CD14-positive monocyte (primary cell): Measurements from ENCODE around the gene GRAMD2B. TPM values are rescaled to one million over a fixed set of nuclear protein-coding genes. Genes with fewer than 3 reads are reported as not detected.
"Not testable (repeated sequence)": the region's sequence is repeated elsewhere in the genome, so short reads cannot be mapped to it uniquely, and the experiment has no call there.

Experiments
- DNase-seq, 3 donors: peaks; one replicate each; pipeline ENCODE4 v3.0.0-alpha.2; 2011 to 2022
- H2AFZ ChIP-seq: 2 replicates; pipeline ENCODE4 v1.6.0; 2012; ENCODE audit warnings: mild to moderate bottlenecking, low read depth, low read length, inconsistent platforms; ENCODE audit not compliant: insufficient read depth, poor library complexity, severe bottlenecking
- H3K27ac ChIP-seq, 2 donors: 1 replicate in 1 of 2; 2 replicates in 1 of 2; pipeline ENCODE4 v1.5.1; 2012 to 2013; ENCODE audit warnings: low read length in 2 of 2, control low read depth in 1 of 2, inconsistent platforms in 1 of 2, low read depth in 1 of 2, mild to moderate bottlenecking in 1 of 2
- H3K27me3 ChIP-seq, 2 donors: one replicate each; pipeline versions ENCODE4 v1.6.0 to v1.6.1; 2011 to 2013; ENCODE audit warnings: low read length in 2 of 2; ENCODE audit not compliant: control insufficient read depth in 2 of 2, insufficient read depth in 2 of 2
- H3K36me3 ChIP-seq, 2 donors: replicated peaks in 1 of 2; 1 replicate in 1 of 2; 2 replicates in 1 of 2; pipeline versions ENCODE4 v1.5.1 to v1.6.1; 2012 to 2013; ENCODE audit warnings: low read length in 2 of 2, control low read depth in 1 of 2, inconsistent platforms in 1 of 2, mild to moderate bottlenecking in 1 of 2; ENCODE audit not compliant: insufficient read depth in 2 of 2, control insufficient read depth in 1 of 2
- H3K4me1 ChIP-seq, 2 donors: 1 replicate in 1 of 2; 2 replicates in 1 of 2; pipeline versions ENCODE4 v1.5.1 to v1.6.1; 2012 to 2013; ENCODE audit warnings: low read length in 2 of 2, control low read depth in 1 of 2, inconsistent platforms in 1 of 2, mild to moderate bottlenecking in 1 of 2, moderate library complexity in 1 of 2; ENCODE audit not compliant: insufficient read depth in 2 of 2, control insufficient read depth in 1 of 2
- H3K4me2 ChIP-seq: replicated peaks from 2 replicates; pipeline ENCODE3; 2012; ENCODE audit warnings: low read length, moderate library complexity, mild to moderate bottlenecking; ENCODE audit not compliant: poor library complexity, severe bottlenecking; ENCODE audit errors: extremely low read depth
- H3K4me3 ChIP-seq, 3 experiments: fragments of 200-600 bp in 1 of 3; sonication (generic) in 1 of 3; replicated peaks in 1 of 3; 1 replicate in 2 of 3; 2 replicates in 1 of 3; pipeline ENCODE4 v1.5.1; 2011 to 2013; ENCODE audit warnings: low read length in 3 of 3, mild to moderate bottlenecking in 3 of 3, control low read depth in 2 of 3, low read depth in 2 of 3, inconsistent platforms in 1 of 3, moderate library complexity in 1 of 3
- H3K79me2 ChIP-seq: 2 replicates; pipeline ENCODE4 v1.6.0; 2012; ENCODE audit warnings: mild to moderate bottlenecking, control low read depth, inconsistent platforms, low read length, moderate library complexity; ENCODE audit not compliant: insufficient read depth
- H3K9ac ChIP-seq: 2 replicates; pipeline ENCODE4 v1.6.0; 2017; ENCODE audit warnings: low read length, mild to moderate bottlenecking; ENCODE audit not compliant: insufficient read depth, poor library complexity, severe bottlenecking
- H3K9me3 ChIP-seq, 2 donors: replicated peaks in 1 of 2; 1 replicate in 1 of 2; 2 replicates in 1 of 2; pipeline versions ENCODE4 v1.5.1 to v1.6.1; 2012 to 2013; ENCODE audit warnings: low read length in 2 of 2, control low read depth in 1 of 2; ENCODE audit not compliant: control insufficient read depth in 1 of 2, insufficient read depth in 1 of 2
- H4K20me1 ChIP-seq: 2 replicates; pipeline ENCODE4 v1.6.0; 2012; ENCODE audit warnings: mild to moderate bottlenecking, low read length, control low read depth, moderate library complexity; ENCODE audit not compliant: insufficient read depth
- H3K27ac Mint-ChIP-seq, 7 donors: one replicate each; pipeline ENCODE4 v1.8.0; 2020; ENCODE audit warnings: mild to moderate bottlenecking in 7 of 7, mixed read lengths in 7 of 7, moderate library complexity in 6 of 7, inconsistent platforms in 2 of 7
- H3K27me3 Mint-ChIP-seq, 3 donors: one replicate each; pipeline ENCODE4 v1.8.0; 2021 to 2022; ENCODE audit warnings: low read depth in 3 of 3, mild to moderate bottlenecking in 3 of 3, mixed read lengths in 3 of 3, moderate library complexity in 3 of 3, inconsistent platforms in 1 of 3
- H3K36me3 Mint-ChIP-seq, 2 donors: one replicate each; pipeline ENCODE4 v1.8.0; 2020; ENCODE audit warnings: mixed read lengths in 2 of 2, inconsistent platforms in 1 of 2, mild to moderate bottlenecking in 1 of 2
- H3K4me1 Mint-ChIP-seq: one replicate; pipeline ENCODE4 v1.8.0; 2020; ENCODE audit warnings: mild to moderate bottlenecking, mixed read lengths
- H3K4me3 Mint-ChIP-seq, 2 donors: one replicate each; pipeline ENCODE4 v1.8.0; 2020; ENCODE audit warnings: mild to moderate bottlenecking in 2 of 2, mixed read lengths in 2 of 2, moderate library complexity in 1 of 2
- H3K9me3 Mint-ChIP-seq, 7 donors: one replicate each; pipeline ENCODE4 v1.8.0; 2020 to 2022; ENCODE audit warnings: mixed read lengths in 7 of 7, mild to moderate bottlenecking in 6 of 7, moderate library complexity in 6 of 7, inconsistent platforms in 2 of 7
- CTCF ChIP-seq: fragments of 200-600 bp; IDR thresholded peaks from one replicate; pipeline ENCODE4 v1.8.0; 2022; ENCODE audit warnings: antibody characterized with exemption, mild to moderate bottlenecking
- WGBS: methylation state at CpG from one replicate; pipeline ENCODE4 v1.1.5; 2013; ENCODE audit warnings: missing lambda C conversion rate; ENCODE audit not compliant: insufficient coverage; 5-methylcytosine and 5-hydroxymethylcytosine counted together
- intact Hi-C, 2 donors: fragments of 100-400 bp; cut with micrococcal nuclease; formaldehyde crosslinking; loops; one replicate each; pipeline versions ENCODE4 v1.15.0 to v1.15.1; 2023
- polyA plus RNA-seq, 3 donors: library from polyadenylated mRNA; depleted of rRNA in 1 of 3; unstranded in 2 of 3; stranded (reverse) in 1 of 3; fragments of 300-500 nt in 2 of 3; fragments of >200 nt in 1 of 3; fragmentation: Illumina TruSeq in 2 of 3; gene quantifications; 1 replicate in 2 of 3; 2 replicates in 1 of 3; pipeline ENCODE4 v1.2.3, GENCODE V29; 2012 to 2021

The GRAMD2B gene
- polyA plus RNA-seq, 3 donors = 0.79 to 1.2 (median 1.1) TPM

DNA sequence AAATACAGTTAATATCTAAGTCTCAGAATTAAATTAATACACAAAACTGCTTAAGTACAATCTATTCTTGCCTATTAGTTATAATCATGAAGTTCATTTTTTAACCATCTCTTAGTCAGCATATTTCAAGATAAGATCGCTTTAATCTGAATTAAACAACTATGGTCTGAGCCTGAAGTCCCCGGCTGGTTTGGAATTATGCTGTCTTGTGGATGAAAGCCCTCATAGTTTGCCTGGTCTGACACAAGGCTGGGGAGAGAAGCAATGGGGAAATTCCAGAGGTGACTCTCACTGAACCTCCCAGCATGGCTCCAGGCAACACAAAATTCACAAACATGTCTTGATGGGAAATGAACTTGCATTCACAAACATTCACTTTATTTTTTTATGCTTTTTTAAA is 28.0 kb upstream of the GRAMD2B start:
- DNase-seq = no peak
- Histone ChIP-seq H3K27me3 (no peaks in the 10 kb centered on the region), H3K4me2 (no peak overlapping the region), H2AFZ (no peak overlapping the region), H4K20me1 (no peaks in the 10 kb centered on the region), H3K4me3 (no peak overlapping the region), H3K4me1 (no peaks in the 10 kb centered on the region), H3K9ac (no peak overlapping the region), H3K27ac (no peak overlapping the region), H3K36me3 (no peaks in the 10 kb centered on the region), H3K9me3 (peaks cover 0 to 9% of the 10 kb centered on the region in 2 donors), H3K79me2 (no peaks in the 10 kb centered on the region)
- no peak for TF ChIP-seq CTCF
- intact Hi-C loops = no loop called here
- no peaks in the 10 kb centered on the region for H3K4me1 Mint-ChIP-seq
- no CpG with 5 or more reads among the region's 2 CpGs for WGBS
- peaks cover 2 to 5% (median 2%) of the 10 kb centered on the region in 3 donors for H3K27me3 Mint-ChIP-seq
- H3K4me3 Mint-ChIP-seq = no peak overlapping the region
- H3K9me3 Mint-ChIP-seq = peaks cover 2 to 11% (median 8%) of the 10 kb centered on the region in 7 donors
- no peaks in the 10 kb centered on the region for H3K36me3 Mint-ChIP-seq
- H3K27ac Mint-ChIP-seq = no peak overlapping the region

DNA sequence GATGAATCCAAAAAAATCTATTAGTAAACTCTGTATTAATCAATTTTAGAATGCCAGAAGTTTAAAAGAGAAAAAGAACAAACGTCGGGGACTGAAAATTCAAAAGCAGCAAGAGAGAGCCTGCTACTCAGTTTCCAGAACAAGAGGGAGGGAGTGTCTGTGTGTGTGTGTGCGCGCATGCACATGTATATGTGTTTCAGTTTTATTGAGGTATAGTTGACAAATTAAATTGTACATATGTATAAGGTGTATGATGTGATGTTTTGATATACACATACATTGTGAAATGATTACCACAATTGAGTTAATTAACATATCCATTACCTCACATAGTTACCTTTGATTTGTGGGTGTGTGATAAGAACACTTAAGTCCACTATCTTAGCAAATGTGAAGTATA is 27.6 kb upstream of the GRAMD2B start:
- no peak overlapping the region for H3K9ac ChIP-seq
- H3K36me3 ChIP-seq = no peaks in the 10 kb centered on the region
- Mint-ChIP-seq H3K36me3 (no peaks in the 10 kb centered on the region), H3K27me3 (peaks cover 2 to 5% (median 2%) of the 10 kb centered on the region in 3 donors), H3K27ac (no peak overlapping the region), H3K4me3 (no peak overlapping the region), H3K4me1 (no peaks in the 10 kb centered on the region), H3K9me3 (peaks cover 2 to 13% (median 8%) of the 10 kb centered on the region in 7 donors)
- H4K20me1 ChIP-seq = no peaks in the 10 kb centered on the region
- TF ChIP-seq CTCF = no peak
- no peak for DNase-seq
- no peak overlapping the region for H3K27ac ChIP-seq
- H2AFZ ChIP-seq = no peak overlapping the region
- 100% methylated on average over 2 of the region's 4 CpGs for WGBS
- no peaks in the 10 kb centered on the region for H3K4me1 ChIP-seq
- intact Hi-C loops = no loop called here
- peaks cover 0 to 13% of the 10 kb centered on the region in 2 donors for H3K9me3 ChIP-seq
- no peak overlapping the region for H3K4me2 ChIP-seq
- H3K79me2 ChIP-seq = no peaks in the 10 kb centered on the region
- H3K4me3 ChIP-seq = no peak overlapping the region
- H3K27me3 ChIP-seq = peaks cover 0 to 2% of the 10 kb centered on the region in 2 donors

- H3K27me3 ChIP-seq, H3K36me3 ChIP-seq, H3K36me3 Mint-ChIP-seq, H3K4me2 ChIP-seq, H4K20me1 ChIP-seq, H3K4me1 ChIP-seq, H3K9ac ChIP-seq, H3K27ac ChIP-seq, intact Hi-C loops, H3K4me3 ChIP-seq, H3K27ac Mint-ChIP-seq, DNase-seq, H3K79me2 ChIP-seq, H2AFZ ChIP-seq, H3K4me1 Mint-ChIP-seq, H3K4me3 Mint-ChIP-seq, H3K27me3 Mint-ChIP-seq: not testable (repeated sequence)
- peaks cover 0 to 16% of the 10 kb centered on the region in 2 donors for H3K9me3 ChIP-seq
- H3K9me3 Mint-ChIP-seq = peaks cover 8 to 21% (median 13%) of the 10 kb centered on the region in 7 donors
- no CpG with 5 or more reads among the region's 1 CpG for WGBS
Measured at GRCh38 chr5:126396721-126397120, 26.5 kb upstream of the GRAMD2B start.
